RPMI7951 (cell line): ENCODE measurements around the gene SERTAD4. TPM values are rescaled to one million over a fixed set of nuclear protein-coding genes. Genes with fewer than 3 reads are reported as not detected.
A peak's percentile ranks its signal among the peaks of the same experiment; 100 is the strongest.

ENCODE experiments used
- DNase-seq: peaks from one replicate; pipeline ENCODE4 v3.0.0-alpha.2; 2012; ENCODE audit warnings: low read depth
- total RNA-seq: library from RNA; depleted of rRNA; stranded (reverse); fragments of >200 nt; shearing (Covaris generic); gene quantifications from 2 replicates; pipeline ENCODE4 v1.2.3, GENCODE V29; 2014

SERTAD4 gene
- total RNA-seq, 1 experiment from 2014 or later, result 19.8 TPM

- peak; percentile 91 for DNase-seq
Observed at GRCh38 chr1:210259561-210259960, 27.0 kb downstream of the SERTAD4 start.

- DNase-seq, result peak; percentile 60
Observed at GRCh38 chr1:210260096-210260495, 27.5 kb downstream of the SERTAD4 start.

- peak; percentile 96 for DNase-seq
Observed at GRCh38 chr1:210262167-210262896, 29.7 kb downstream of the SERTAD4 start.

GRCh38 chr1:210262897-210263272 lies 30.3 kb downstream of the SERTAD4 start:
- peak; percentile 96 for DNase-seq

GRCh38 chr1:210263963-210264362 lies 31.4 kb downstream of the SERTAD4 start:
- DNase-seq, result peak; percentile 53

- DNase-seq, result peak; percentile 49
Observed at GRCh38 chr1:210264496-210265380, 32.1 kb downstream of the SERTAD4 start.

- DNase-seq, result peak; percentile 78
Observed at GRCh38 chr1:210265392-210265955, 32.9 kb downstream of the SERTAD4 start.

GRCh38 chr1:210269981-210270380 lies 37.4 kb downstream of the SERTAD4 start:
- no peak for DNase-seq

- peak; percentile 69 for DNase-seq
Observed at GRCh38 chr1:210272666-210273065, 40.1 kb downstream of the SERTAD4 start.

GRCh38 chr1:210280221-210280620 lies 47.6 kb downstream of the SERTAD4 start:
- DNase-seq, result no peak

- DNase-seq, result no peak
Observed at GRCh38 chr1:210288116-210288515, 55.5 kb downstream of the SERTAD4 start.

GRCh38 chr1:210289248-210289647 lies 56.7 kb downstream of the SERTAD4 start:
- DNase-seq, result no peak

- DNase-seq, result no peak
Observed at GRCh38 chr1:210291081-210291764, 58.6 kb downstream of the SERTAD4 start.

GRCh38 chr1:210291786-210292230 lies 59.2 kb downstream of the SERTAD4 start:
- peak; percentile 85 for DNase-seq

GRCh38 chr1:210292231-210292871 lies 59.8 kb downstream of the SERTAD4 start:
- DNase-seq, result peak; percentile 93

- DNase-seq, result peak; percentile 96
Observed at GRCh38 chr1:210293171-210293607, 60.6 kb downstream of the SERTAD4 start.

GRCh38 chr1:210294999-210295745 lies 62.6 kb downstream of the SERTAD4 start:
- DNase-seq, result peak; percentile 93
